GM21737 (cell line): ENCODE measurements around the gene ARMH1.
"Not testable (repeated sequence)": the region's sequence is repeated elsewhere in the genome, so short reads cannot be mapped to it uniquely, and the experiment has no call there.

Experiments used
- ATAC-seq: cut with Tn5 transposase; IDR thresholded peaks from one replicate; pipeline ENCODE4 v1.9.1; 2021; ENCODE audit warnings: mild to moderate bottlenecking, moderate library complexity; ENCODE audit not compliant: unreplicated experiment

Gene ARMH1

GRCh38 chr1:44664730-44665370, 9.7 kb upstream of the ARMH1 start:
- no peak for ATAC-seq

- not testable (repeated sequence) for ATAC-seq
Observed at GRCh38 chr1:44666719-44667118, 7.8 kb upstream of the ARMH1 start.

- ATAC-seq: no peak
Observed at GRCh38 chr1:44670751-44671640, 3.5 kb upstream of the ARMH1 start.

GRCh38 chr1:44672254-44672955, 2.1 kb upstream of the ARMH1 start:
- ATAC-seq: no peak

GRCh38 chr1:44672961-44673674, 1.4 kb upstream of the ARMH1 start:
- ATAC-seq: no peak

- ATAC-seq: peak; percentile 1
Observed at GRCh38 chr1:44673675-44674112, 820 bp upstream of the ARMH1 start.

GRCh38 chr1:44675186-44675585, 672 bp downstream of the ARMH1 start:
- ATAC-seq: no peak

GRCh38 chr1:44676484-44677200, 2.1 kb downstream of the ARMH1 start:
- ATAC-seq: no peak

- ATAC-seq: no peak
Observed at GRCh38 chr1:44677201-44677766, 2.8 kb downstream of the ARMH1 start.

- no peak for ATAC-seq
Observed at GRCh38 chr1:44678120-44678519, 3.6 kb downstream of the ARMH1 start.

GRCh38 chr1:44678626-44679025, 4.1 kb downstream of the ARMH1 start:
- no peak for ATAC-seq

GRCh38 chr1:44679468-44679867, 5.0 kb downstream of the ARMH1 start:
- no peak for ATAC-seq

GRCh38 chr1:44681905-44682882, 7.7 kb downstream of the ARMH1 start:
- no peak for ATAC-seq

GRCh38 chr1:44682883-44683265, 8.4 kb downstream of the ARMH1 start:
- ATAC-seq: no peak

- ATAC-seq: peak; percentile 79
Observed at GRCh38 chr1:44684525-44684924, 10.0 kb downstream of the ARMH1 start.

- no peak for ATAC-seq
Observed at GRCh38 chr1:44685218-44685617, 10.7 kb downstream of the ARMH1 start.

GRCh38 chr1:44685881-44686280, 11.4 kb downstream of the ARMH1 start:
- no peak for ATAC-seq

- ATAC-seq: no peak
Observed at GRCh38 chr1:44688760-44689446, 14.4 kb downstream of the ARMH1 start.
